ENCODE results near the gene FREM3.
A peak's percentile ranks its signal among the peaks of the same experiment; 100 is the strongest.

FREM3 gene

DNA sequence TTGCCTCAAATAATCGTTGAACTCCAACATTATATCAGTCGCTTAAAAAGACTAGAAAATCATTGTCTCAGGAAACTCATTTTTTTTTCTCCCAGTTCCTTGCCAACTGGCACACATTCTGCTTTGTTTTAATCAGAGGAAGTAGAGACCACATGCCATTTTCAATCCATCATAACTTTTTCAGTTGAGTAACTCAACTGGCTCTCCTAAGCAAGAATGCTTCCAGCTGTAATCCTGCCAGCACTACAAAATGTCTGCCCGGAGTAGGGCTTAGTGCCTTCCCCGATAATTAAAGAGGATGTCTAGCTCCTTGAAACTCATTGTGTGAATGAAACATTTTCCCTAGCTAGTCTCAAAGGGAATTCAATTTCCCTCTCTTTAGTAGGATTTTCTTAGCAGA lies 33.0 kb downstream of the FREM3 start:
- peak; percentile 69 for DNase-seq (ENCODE audit: low spot score)

- DNase-seq (ENCODE audit: low spot score): no peak
These were observed 42.1 kb downstream of the FREM3 start for GRCh38 chr4:143658336-143658735.

GRCh38 chr4:143654571-143654970 lies 45.9 kb downstream of the FREM3 start:
- DNase-seq (ENCODE audit: low spot score): no peak

DNA sequence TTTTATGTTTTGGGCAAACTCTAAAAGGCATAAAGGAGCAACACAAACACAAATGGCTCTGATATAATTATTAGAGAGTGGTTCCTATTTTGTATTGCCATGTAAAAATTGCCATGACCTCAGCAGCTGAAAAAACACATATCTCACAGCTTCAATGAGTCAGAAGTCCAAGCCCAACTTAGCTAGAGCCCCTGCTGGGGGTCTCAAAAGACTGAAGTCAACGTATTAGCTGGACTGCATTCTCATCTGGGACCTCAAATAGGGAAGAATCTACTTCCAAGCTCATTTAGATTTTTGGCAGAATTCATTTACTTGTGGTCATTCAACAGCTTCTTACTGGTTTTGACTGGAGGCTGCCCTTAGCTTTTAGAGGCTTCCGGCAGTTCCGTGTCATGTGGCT lies 47.4 kb downstream of the FREM3 start:
- no peak for DNase-seq (ENCODE audit: low spot score)

DNA sequence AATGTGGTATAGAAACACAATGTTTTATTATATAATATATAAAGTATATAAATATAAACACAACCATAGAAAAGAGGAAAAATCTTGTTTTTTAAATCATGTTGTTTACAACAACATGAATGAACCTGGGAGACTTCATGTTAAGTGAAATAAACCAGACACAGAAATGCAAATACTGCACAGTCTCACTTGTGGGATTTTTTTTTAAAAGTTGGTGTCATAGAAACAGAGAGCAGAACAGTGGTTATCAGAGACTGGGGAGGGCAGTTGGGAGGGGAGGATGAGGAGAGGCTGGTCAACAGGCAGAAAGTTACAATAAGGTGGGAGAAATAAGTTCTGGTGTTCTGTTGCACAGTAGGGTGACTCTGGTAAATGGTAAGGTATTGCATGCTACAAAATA lies 57.1 kb downstream of the FREM3 start:
- no peak for DNase-seq (ENCODE audit: low spot score)

DNA sequence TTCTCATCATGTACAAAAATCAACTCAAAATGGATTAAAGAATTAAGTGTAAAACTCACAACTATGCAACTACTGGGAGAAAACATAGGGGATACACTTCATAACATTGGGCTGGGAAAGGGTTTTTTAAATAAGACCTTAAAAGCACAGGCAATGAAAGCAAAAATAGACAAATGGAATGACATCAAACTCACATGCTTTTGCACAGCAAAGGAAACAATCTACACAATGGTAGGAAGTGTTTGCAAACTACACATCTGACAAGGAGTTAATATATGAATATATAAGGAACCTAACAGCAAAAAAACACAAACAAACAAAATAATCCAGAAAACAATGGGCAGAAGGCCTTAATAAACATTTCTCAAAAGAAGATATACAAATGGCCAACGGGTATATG lies 57.9 kb downstream of the FREM3 start:
- no peak for DNase-seq (ENCODE audit: low spot score)

GRCh38 chr4:143641361-143641760 lies 59.1 kb downstream of the FREM3 start:
- DNase-seq (ENCODE audit: low spot score): no peak

DNA sequence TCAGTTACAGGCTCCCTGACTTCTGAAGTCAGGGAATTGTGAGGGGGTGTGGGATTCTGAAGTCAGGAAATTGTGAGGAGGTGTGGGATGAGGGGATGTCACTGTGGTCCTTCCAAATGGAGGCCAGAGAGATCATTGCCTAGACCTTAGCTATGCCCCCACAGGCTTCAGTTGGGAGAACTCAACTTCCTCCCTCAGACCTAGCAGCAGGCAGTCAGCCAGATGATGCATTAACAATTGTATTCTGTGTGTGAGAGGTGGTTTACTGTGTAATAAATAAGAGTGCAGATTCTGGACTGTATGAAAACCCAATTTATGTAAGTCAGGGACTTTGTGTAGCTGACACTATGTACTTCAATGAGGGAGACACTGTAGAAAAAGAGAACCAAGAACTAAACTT lies 65.7 kb downstream of the FREM3 start:
- DNase-seq (ENCODE audit: low spot score): no peak

DNA sequence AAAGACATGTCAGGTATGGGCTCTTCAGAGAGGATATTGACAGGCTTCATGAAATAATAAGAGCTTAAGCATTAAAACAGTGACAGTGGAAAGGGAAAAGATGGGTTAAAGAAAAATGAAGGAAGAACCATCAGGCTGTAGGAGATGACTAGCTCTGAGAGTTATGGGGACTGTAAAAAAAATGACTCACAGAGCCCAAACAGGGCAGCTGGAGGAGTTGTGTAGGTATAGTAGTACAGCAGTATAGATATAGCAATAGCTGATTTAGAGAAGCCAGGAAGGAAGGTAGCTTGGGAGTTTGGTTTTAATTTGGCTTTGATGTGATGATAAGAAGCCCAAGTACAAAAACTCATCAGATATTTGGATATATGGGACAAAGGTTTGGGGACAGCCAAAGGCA lies 66.6 kb downstream of the FREM3 start:
- DNase-seq (ENCODE audit: low spot score): no peak

DNA sequence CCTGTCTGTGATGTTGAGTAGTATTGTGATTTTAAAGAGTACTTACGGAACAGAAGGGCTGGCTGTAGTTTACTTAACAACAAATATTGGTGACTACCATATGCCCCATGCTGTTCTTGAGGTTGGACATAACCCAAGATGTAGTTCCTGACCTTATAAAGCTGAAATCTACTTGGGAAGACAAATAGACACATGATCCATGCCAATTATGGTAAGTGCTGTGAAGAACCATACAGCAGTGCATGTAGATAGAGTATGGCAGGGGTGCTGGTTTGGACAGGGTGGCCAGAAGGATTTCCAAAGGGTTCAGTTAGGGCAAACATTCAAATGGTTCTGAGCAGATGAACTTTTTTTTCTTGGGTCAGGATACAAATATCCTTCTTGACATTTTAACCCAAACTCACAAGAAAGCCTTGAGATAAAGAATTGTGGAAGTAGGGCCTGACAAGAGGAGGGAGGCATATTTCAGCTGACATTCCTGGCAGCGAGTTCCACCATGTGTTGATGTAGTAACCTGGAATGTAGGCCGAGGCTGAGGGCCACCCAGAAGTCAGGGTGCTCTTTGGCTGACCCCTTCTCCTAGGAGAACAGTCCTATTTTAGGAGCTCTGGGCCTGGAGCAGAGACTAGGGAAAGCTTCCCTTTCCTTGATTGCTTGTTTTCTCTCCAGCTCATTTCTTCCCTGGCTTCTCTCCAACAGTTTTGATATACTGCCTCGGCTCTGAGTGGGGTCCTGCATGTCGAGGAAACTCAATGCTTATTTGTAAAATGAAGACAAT lies 74.2 kb downstream of the FREM3 start:
- no peak for DNase-seq (ENCODE audit: low spot score)

DNA sequence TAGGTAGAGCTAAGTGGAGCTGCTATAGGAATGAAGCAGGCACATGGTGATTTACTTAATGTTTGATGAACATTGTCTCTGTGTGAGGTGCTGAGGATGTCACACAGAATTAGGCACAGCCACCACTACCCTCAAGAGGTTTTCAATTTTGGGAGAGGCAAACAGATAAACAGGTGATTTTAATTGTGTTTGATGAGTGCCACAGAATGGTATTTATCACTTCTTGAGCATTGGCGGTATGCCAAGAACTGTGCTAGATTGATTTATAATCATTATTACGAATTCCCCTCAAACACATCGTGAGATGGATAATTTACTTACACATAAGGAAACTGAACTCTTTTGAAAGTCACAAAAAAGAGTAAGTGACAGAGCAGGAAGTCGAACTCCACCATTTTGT lies 74.8 kb downstream of the FREM3 start:
- no peak for DNase-seq (ENCODE audit: low spot score)

- no peak for DNase-seq (ENCODE audit: low spot score)
These were observed 76.6 kb downstream of the FREM3 start for GRCh38 chr4:143623896-143624295.

DNA sequence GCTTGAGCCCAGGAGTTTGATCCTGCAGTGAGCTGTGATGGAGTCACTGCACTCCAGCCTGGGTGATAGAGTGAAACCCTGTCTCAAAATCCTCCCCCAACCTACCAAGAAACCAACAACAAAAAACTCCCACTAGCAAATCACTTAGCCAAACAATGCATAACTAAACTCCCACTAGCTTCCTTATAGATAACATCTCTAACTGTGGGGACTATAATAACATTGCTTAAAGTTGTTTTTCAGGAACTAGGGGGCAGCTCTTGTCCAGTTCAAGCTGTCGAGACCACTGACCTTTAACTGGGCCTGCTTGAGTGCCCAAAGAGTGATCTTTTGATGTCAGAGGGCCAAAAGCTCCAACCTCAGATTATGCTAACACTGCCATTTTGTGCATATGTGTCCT lies 81.7 kb downstream of the FREM3 start:
- no peak for DNase-seq (ENCODE audit: low spot score)

DNA sequence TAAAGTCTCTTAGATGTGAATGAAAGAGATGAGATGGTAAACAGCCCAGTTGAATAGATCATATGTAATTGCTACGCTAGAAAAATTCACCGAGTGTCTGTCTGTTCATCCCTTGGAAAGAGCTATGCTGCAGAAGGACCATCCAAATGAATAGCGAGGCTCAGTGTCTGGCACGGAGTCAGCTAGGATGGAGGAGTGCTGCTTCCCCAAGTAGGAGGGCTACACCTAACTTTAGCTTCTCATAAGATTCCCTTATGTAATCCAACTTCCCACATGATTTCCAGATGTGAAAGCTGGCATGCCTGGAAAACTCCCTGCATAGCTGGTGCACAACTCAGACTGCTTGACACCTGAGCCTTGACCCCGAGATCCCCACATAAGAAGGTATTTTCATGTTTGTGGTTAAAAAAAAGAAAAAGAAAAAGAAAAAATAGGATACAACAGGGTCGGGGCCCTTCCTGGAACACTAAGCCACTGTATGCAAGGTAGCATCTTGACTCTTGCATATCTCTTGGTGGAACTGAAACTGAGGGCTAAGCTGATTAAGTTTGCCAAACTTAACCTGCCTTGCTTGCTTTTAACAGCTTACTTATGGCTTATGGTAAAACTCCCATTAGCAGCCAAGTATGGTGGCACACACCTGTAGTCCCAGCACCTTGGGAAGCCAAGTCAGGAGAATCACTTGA lies 82.3 kb downstream of the FREM3 start:
- DNase-seq (ENCODE audit: low spot score): no peak

- peak; percentile 71 for DNase-seq (ENCODE audit: low spot score)
These were observed 83.7 kb downstream of the FREM3 start for GRCh38 chr4:143616771-143617170.

DNA sequence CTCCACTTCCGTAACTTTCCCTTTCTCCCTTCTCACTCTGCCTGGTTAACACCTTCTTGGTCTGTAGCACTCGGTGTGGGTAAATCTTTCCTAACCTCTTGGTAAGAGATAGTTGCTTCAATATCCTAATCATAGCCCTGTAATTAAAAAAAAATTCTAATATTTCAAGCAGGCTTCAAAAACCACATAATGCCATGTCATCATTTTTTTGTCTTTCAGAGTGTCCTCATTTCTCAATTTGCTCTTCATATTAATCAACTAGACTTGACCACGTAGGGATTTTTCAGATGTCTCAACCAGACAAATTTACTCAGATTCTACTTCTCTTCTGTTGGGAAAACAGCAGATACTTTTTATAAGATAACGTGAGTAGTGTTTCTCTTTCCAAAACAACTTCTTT lies 91.0 kb downstream of the FREM3 start:
- DNase-seq (ENCODE audit: low spot score): no peak

GRCh38 chr4:143606480-143606879 lies 94.0 kb downstream of the FREM3 start:
- DNase-seq (ENCODE audit: low spot score): no peak

DNA sequence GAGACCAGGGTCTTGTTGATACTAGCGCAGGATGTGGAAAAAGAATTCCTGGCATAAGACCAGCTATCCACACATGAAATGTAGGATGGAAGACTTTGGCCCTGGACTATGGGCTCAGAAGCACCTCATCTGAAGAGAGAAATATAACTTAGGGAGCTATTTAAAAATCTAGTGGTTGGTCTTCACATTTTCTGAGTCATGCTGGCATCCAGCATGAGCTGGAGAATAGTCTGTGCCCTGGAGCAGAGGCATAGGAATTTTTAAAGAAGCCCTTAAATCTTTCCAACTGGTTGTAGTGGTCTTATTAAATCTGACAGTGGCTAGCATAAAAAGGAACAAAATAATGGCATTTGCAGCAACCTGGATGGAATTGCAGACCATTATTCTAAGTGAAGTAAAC lies 100.6 kb downstream of the FREM3 start:
- DNase-seq (ENCODE audit: low spot score): no peak

- no peak for DNase-seq (ENCODE audit: low spot score)
These were observed 101.7 kb downstream of the FREM3 start for GRCh38 chr4:143598816-143599215.

DNA sequence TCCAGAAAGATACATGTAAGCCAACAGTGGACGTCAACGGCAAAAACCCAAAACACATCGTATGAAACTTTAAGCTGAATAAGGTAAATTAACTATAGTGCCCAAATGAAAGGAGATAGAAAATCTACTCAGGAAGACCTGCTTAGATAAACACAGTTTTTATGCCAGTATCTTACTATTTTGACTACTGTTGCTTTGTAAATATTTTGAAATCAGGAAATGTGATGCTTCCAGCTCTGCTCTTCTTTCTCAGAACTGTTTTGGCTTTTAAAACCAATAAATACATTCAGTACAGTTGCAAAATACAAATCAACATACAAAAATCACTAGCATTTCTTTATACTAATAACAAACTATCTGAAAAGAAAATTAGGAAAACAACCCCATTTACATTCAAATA lies 103.2 kb downstream of the FREM3 start:
- DNase-seq (ENCODE audit: low spot score): no peak

GRCh38 chr4:143587703-143588102 lies 112.8 kb downstream of the FREM3 start:
- no peak for DNase-seq (ENCODE audit: low spot score)

- DNase-seq (ENCODE audit: low spot score): no peak
These were observed 114.4 kb downstream of the FREM3 start for GRCh38 chr4:143586080-143586479.

GRCh38 chr4:143585548-143585947 lies 114.9 kb downstream of the FREM3 start:
- DNase-seq (ENCODE audit: low spot score): no peak

Data from kidney tubule cell (primary cell).